ENCODE data around the gene COL23A1. TPM values are rescaled to one million over a fixed set of nuclear protein-coding genes. Genes with fewer than 3 reads are reported as not detected.

Gene COL23A1
- total RNA-seq, 2 experiments from 2014 or later, result 0.63 to 0.68 TPM

DNA sequence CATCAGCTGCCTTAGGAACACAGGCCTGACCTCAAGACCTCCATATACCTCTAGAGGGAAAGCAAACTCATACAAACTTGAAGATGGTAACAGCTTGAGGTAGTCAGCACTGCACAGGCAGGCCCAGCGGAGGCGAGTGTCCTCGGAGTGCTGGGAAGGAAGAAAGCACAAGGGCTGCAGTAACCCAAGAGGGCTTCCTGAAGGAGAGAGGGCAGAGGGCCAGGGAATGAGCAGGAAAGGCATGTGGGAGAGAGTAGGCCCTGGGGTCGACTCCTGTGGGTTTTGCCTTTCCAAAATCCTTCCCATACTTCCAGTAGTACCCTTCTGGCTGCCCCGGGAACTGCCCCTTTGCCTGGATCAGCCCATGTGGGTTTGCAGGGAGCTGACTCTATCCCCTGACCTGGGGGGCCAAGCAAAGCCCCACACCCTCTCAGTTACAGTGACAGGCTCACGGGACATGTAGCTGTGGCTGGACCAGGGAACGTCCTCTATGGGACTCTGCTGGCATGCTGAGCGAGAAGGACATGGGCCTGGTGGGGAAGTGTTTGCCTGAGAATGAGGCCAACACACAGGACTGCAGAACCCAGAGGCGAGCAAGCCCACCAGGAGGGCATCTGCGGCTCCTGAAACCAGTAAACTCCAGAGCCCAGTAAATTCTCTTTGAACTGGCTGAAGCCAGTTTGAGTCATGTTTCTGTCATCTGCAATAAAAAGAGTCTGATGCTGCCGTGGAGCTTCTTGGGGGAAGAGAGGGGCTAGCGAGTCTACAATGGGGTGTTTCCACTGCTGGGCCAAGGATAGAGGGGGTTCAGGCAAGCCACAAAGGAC is 64.1 kb downstream of the COL23A1 start:
- Mint-ChIP-seq H3K27ac (no peak overlapping the region), H3K4me3 (no peak overlapping the region), H3K36me3 (ENCODE audit: low read depth) (no peaks in the 10 kb centered on the region), H3K9me3 (ENCODE audit: insufficient read depth) (no peaks in the 10 kb centered on the region), H3K27me3 (ENCODE audit: low read depth) (no peaks in the 10 kb centered on the region), H3K4me1 (ENCODE audit: low read depth) (no peaks in the 10 kb centered on the region)
- DNase-seq (no peak), ATAC-seq (no peak)
- ChIA-PET CTCF (no interaction called here), POLR2A (no interaction called here)

DNA sequence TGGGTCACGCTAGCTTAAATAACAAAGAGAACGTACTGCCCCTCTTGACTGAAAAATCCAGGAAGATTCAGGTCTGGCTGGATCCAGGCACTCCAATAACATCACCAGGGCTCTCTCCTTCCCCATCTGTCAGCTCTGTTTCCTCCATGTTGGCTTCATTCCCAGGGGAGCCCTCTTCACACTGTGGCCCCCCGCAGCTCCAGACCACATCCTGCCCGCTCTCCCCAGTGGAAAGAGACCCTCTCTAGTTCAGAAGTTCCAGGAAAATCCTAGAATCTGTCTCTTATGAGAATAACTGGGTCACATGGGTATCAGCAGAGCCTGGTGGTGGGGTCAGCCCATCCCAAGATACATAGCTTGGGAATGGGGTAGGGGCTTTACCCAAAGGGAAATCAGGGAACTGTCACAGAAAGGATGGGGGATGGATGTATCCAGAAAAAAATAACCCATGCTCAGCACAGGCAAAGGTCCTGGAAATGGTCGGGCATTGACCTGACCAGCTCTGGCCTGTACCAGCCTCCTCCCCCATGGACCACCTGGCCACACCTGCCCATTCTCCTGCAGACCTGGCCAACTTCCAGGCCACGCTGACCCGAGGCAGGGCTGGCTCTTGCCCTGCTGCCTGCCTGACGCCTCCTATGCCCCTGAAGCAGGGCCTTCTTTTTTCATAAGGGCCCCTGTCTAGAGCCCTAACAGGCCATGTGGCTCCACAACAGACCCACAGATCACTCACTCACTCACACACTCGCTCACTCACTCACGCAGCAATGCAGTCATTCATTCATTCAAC is 65.9 kb downstream of the COL23A1 start:
- ChIA-PET CTCF (interaction anchor here (0.8 kb wide), 1 partner anchor 289 kb away, joined by 4 read pairs; no protein-coding TSS in a partner anchor), POLR2A (no interaction called here)
- Mint-ChIP-seq H3K4me3 (no peak overlapping the region), H3K36me3 (ENCODE audit: low read depth) (no peaks in the 10 kb centered on the region), H3K27ac (no peak overlapping the region), H3K27me3 (ENCODE audit: low read depth) (no peaks in the 10 kb centered on the region), H3K4me1 (ENCODE audit: low read depth) (no peaks in the 10 kb centered on the region), H3K9me3 (ENCODE audit: insufficient read depth) (no peaks in the 10 kb centered on the region)
- DNase-seq (no peak), ATAC-seq (no peak)

DNA sequence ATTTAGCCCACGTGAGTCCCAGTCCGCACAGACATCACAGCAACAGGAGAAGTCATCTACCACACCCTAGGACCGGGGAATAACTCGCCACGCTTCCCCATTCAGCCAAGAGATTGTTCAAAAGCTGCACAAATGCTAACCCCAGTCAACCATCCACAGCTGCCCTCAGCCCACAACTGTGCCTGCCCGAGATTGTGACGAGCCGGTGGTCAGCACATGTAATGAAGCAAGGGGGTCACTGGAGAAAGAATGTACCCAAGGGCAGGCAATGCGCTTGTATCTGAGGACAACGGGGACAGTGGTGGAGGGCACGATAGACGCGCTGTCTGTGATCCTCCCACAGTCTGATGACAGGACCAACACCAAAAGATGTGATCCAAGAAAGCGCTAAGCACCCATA is 67.8 kb downstream of the COL23A1 start:
- no peak overlapping the region for H3K27ac Mint-ChIP-seq
- DNase-seq (no peak), ATAC-seq (no peak)
- H3K9me3 Mint-ChIP-seq (ENCODE audit: insufficient read depth), result no peaks in the 10 kb centered on the region
- H3K27me3 Mint-ChIP-seq (ENCODE audit: low read depth), result no peaks in the 10 kb centered on the region
- no peaks in the 10 kb centered on the region for H3K4me1 Mint-ChIP-seq (ENCODE audit: low read depth)
- ChIA-PET CTCF (no interaction called here), POLR2A (no interaction called here)
- no peaks in the 10 kb centered on the region for H3K36me3 Mint-ChIP-seq (ENCODE audit: low read depth)
- no peak overlapping the region for H3K4me3 Mint-ChIP-seq

DNA sequence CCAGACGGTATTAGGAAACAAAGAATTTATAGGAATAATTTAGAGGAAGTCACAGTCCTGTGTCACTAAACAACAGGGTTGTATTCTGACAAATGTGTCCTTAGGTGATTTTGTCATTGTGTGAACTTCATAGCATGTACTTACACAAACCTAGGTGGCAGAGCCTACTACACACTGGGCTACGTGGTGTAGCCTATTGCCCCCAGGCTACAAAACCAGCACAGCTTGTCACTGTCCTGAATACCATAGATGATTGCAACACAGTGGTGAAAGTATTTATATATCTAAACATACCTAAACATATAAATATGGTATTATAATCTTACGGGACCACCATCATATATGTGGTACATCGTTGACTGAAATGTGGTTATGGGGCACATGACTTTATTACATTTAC is 69.3 kb downstream of the COL23A1 start:
- H3K4me3 Mint-ChIP-seq, result no peak overlapping the region
- no peaks in the 10 kb centered on the region for H3K36me3 Mint-ChIP-seq (ENCODE audit: low read depth)
- H3K27me3 Mint-ChIP-seq (ENCODE audit: low read depth), result peaks cover 2% of the 10 kb centered on the region
- ChIA-PET CTCF (interaction anchor here (0.8 kb wide), 1 partner anchor 8 kb away, joined by 3 read pairs; no protein-coding TSS in a partner anchor), POLR2A (no interaction called here)
- no peak for DNase-seq
- H3K27ac Mint-ChIP-seq, result no peak overlapping the region
- no peak for ATAC-seq
- peaks cover 6% of the 10 kb centered on the region for H3K4me1 Mint-ChIP-seq (ENCODE audit: low read depth)
- no peaks in the 10 kb centered on the region for H3K9me3 Mint-ChIP-seq (ENCODE audit: insufficient read depth)

DNA sequence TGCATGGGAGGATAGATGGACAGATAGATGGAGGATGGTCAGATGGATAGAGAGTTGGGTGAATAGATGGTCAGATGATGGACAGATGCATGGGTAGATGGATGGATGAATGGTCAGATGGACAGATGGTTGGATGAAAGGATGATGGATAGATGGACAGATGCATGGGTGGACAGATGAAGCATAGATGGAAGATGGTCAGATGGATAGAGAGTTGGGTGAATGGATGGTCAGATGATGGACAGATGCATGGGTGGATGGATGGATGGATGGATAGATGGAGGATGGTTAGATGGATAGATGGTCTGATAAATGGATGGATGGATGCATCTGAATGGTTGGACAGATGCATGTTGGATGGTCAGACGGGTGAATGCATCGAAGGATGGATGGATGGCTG is 70.4 kb downstream of the COL23A1 start:
- peaks cover 2% of the 10 kb centered on the region for H3K27me3 Mint-ChIP-seq (ENCODE audit: low read depth)
- H3K9me3 Mint-ChIP-seq (ENCODE audit: insufficient read depth), result no peaks in the 10 kb centered on the region
- H3K27ac Mint-ChIP-seq, result no peak overlapping the region
- H3K4me1 Mint-ChIP-seq (ENCODE audit: low read depth), result peaks cover 6% of the 10 kb centered on the region
- no peak for ATAC-seq
- no peak for DNase-seq
- no peak overlapping the region for H3K4me3 Mint-ChIP-seq
- H3K36me3 Mint-ChIP-seq (ENCODE audit: low read depth), result no peaks in the 10 kb centered on the region
- CTCF ChIA-PET, result no interaction called here
- POLR2A ChIA-PET, result no interaction called here

DNA sequence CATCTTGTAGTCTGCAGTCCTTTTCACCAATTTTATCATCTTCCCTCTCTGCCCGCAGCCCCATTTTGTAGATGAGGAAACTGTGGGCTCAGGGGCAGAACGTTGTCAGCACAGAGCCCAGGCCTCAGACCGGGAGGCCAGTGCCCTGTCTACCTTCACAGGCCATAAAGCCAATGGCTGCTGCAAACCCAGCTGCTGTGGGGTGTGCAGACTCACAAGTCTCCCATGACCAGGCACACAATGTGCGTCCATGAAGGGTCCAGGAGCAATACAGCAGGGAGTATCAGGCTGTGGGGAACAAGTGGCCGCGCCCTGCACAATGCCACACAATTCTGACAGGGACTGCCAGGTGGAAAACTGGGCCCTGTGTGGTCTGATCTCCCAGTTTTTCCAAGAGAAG is 71.0 kb downstream of the COL23A1 start:
- no peak for DNase-seq
- Mint-ChIP-seq H3K4me1 (ENCODE audit: low read depth) (peaks cover 6% of the 10 kb centered on the region), H3K27ac (no peak overlapping the region), H3K4me3 (no peak overlapping the region), H3K9me3 (ENCODE audit: insufficient read depth) (no peaks in the 10 kb centered on the region), H3K36me3 (ENCODE audit: low read depth) (no peaks in the 10 kb centered on the region), H3K27me3 (ENCODE audit: low read depth) (peaks cover 2% of the 10 kb centered on the region)
- ChIA-PET CTCF (no interaction called here), POLR2A (no interaction called here)
- ATAC-seq, result no peak

DNA sequence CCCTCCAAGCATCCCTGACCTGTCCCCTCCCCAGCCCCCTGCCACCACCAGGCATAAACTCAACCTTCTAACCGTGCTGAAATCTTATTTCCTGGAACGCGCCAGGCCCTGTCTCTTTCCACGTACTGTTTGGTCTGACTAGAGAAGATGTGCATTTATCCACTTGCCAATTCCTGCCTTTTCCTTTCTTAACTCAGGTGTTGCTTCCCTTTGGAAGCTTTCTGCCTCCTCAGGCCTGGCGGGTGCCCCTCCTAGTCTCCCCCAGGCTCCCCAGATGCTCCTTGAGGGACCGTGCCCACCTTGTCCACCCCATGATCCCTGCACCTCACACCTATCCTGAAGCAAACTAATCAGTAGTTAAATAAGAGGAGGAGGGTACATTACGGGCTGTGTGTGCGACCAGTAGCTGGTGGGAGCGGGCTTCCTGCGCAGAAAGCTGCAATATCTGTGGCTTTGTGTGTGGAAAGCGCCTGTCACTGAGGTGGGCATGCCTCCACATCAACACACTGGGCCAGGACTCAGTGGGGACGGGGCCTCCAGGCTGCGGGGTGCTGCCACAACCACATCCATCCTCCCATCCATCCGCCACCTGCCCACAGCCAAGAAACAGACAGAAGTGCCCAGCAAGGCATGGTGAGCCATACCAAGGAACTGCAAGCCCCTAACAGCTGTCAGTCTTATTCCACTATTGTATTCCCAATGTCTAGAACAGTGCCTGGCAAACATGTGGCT is 73.5 kb downstream of the COL23A1 start:
- Mint-ChIP-seq H3K4me1 (ENCODE audit: low read depth) (peaks cover 6% of the 10 kb centered on the region), H3K4me3 (no peak overlapping the region), H3K27ac (no peak overlapping the region), H3K27me3 (ENCODE audit: low read depth) (peaks cover 2% of the 10 kb centered on the region), H3K36me3 (ENCODE audit: low read depth) (no peaks in the 10 kb centered on the region), H3K9me3 (ENCODE audit: insufficient read depth) (no peaks in the 10 kb centered on the region)
- DNase-seq, result no peak
- CTCF ChIA-PET, result no interaction called here
- ATAC-seq, result no peak
- POLR2A ChIA-PET, result no interaction called here

DNA sequence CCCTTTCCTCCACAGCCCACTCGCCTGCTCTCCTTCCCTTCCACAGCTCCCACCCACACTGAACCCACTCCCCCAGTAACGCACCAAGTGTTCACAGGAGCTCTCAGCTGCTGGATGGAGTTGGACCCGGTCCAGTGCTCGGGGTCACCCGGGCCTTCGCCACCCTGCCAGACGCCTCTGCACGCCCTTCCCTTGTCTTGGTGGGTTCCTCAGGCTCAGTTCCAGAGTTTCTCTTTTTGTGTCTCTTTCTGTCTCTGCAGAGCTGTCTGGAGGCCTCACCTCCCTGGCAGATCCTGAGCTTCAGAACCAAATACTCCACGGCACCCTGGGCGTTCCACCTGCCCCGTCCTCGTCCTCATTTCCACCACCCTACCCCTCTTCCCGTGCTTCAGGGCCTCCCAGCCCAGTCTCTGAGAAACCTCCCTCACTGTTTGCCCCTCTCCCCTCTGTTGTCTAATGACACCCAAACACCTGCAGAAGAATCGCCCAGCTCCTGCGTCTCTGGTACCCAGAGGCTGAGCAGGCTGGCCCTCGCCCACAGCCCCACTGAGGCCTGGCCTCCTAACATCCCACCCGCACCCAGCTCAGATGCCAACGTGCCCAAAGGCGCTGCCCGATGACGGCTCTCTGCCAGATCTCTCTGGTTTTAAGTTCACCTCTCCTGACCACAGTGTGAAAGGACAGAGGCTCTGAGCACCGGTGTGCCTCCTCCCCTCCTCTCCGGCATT is 74.3 kb downstream of the COL23A1 start:
- no peak for ATAC-seq
- CTCF ChIA-PET, result no interaction called here
- no peaks in the 10 kb centered on the region for H3K9me3 Mint-ChIP-seq (ENCODE audit: insufficient read depth)

DNA sequence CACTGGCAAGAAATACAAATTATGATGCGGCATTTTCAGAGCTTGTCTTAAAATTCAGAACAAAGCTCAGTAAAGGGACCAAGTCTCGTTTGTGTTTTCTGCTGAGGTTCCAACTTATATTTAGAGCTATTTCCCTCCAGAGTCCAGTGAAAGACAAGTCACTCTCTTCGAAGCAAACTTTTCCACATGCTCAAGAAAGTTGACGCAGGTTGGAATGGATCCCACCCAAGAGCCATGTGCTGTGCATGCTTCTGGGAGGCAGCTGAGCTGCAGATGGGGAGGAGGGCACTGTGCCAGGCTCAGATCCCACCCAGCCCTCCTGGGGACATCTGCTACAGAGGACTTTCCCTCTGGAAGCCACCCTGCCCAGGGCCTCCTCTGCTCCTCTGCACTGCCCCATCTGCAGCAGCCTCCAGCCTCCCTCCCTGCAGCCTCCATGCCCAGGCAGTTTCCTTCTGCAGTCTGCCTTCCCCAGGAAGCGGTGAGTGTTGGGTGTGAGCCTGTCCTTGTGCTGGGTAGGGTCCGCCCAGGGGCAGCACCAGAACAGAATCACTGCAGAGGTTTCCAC is 75.3 kb downstream of the COL23A1 start:
- no peaks in the 10 kb centered on the region for H3K9me3 Mint-ChIP-seq (ENCODE audit: insufficient read depth)
- peaks cover 6% of the 10 kb centered on the region for H3K4me1 Mint-ChIP-seq (ENCODE audit: low read depth)
- peaks cover 2% of the 10 kb centered on the region for H3K27me3 Mint-ChIP-seq (ENCODE audit: low read depth)
- no peak for ATAC-seq
- H3K36me3 Mint-ChIP-seq (ENCODE audit: low read depth), result no peaks in the 10 kb centered on the region
- ChIA-PET CTCF (no interaction called here), POLR2A (no interaction called here)
- no peak overlapping the region for H3K27ac Mint-ChIP-seq
- H3K4me3 Mint-ChIP-seq, result no peak overlapping the region
- no peak for DNase-seq

More for the DNA sequence above, 74.3 kb downstream of the COL23A1 start:
- H3K27me3 Mint-ChIP-seq (ENCODE audit: low read depth), result peaks cover 2% of the 10 kb centered on the region
- no peaks in the 10 kb centered on the region for H3K36me3 Mint-ChIP-seq (ENCODE audit: low read depth)
- peaks cover 6% of the 10 kb centered on the region for H3K4me1 Mint-ChIP-seq (ENCODE audit: low read depth)
- POLR2A ChIA-PET, result no interaction called here
- no peak overlapping the region for H3K27ac Mint-ChIP-seq
- H3K4me3 Mint-ChIP-seq, result no peak overlapping the region
- DNase-seq, result no peak

DNA sequence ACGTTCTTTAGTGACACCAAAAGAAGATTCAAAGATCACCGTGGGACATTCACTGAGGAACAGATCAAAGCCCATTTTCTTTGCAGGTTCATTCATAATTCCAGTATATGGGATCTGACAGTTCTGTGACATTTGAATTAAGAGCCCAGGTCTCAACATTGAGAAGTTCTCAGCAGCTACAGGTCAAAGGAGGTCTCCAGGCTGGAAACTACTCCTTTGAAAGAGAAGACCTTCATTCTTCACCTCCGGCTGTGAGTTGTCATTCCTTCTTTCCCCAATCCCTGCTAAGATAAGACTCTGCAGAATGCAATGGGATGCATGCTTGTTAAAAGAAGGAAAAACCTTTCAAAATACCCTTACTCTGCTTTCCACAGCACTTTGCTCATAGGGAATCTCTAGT is 79.0 kb downstream of the COL23A1 start:
- H3K4me3 Mint-ChIP-seq, result no peak overlapping the region
- no peaks in the 10 kb centered on the region for H3K9me3 Mint-ChIP-seq (ENCODE audit: insufficient read depth)
- ATAC-seq (no peak), DNase-seq (no peak)
- no peak overlapping the region for H3K27ac Mint-ChIP-seq
- H3K4me1 Mint-ChIP-seq (ENCODE audit: low read depth), result no peaks in the 10 kb centered on the region
- ChIA-PET CTCF (no interaction called here), POLR2A (no interaction called here)
- H3K27me3 Mint-ChIP-seq (ENCODE audit: low read depth), result peaks cover 2% of the 10 kb centered on the region
- H3K36me3 Mint-ChIP-seq (ENCODE audit: low read depth), result no peaks in the 10 kb centered on the region

DNA sequence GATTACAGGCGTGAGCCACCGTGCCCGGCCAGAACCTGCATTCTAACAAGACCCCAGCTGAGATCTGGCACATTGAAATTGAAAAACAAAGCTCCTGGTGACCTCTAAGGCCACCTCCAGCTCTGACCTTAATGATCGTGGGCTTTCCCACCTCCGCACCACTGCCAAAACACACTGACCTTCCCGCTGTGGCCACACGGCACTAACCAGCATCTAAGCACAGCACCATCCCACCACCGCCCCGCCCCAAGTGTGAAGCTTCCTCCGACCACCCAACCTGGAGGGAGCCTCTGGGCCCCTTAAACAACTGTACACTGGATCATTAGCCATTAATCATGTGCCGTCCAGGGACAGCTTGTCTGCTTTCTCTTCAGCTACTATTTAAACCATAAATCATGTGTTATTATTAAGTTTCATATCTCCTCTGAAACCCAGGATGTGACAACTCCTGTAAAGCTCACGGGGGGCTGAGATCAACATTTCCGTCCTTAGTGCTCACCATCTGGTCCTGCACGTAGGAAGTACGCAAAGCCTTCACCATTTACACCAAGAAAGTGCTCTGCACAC is 80.6 kb downstream of the COL23A1 start:
- Mint-ChIP-seq H3K9me3 (ENCODE audit: insufficient read depth) (no peaks in the 10 kb centered on the region), H3K27ac (no peak overlapping the region), H3K36me3 (ENCODE audit: low read depth) (no peaks in the 10 kb centered on the region), H3K27me3 (ENCODE audit: low read depth) (peaks cover 2% of the 10 kb centered on the region), H3K4me1 (ENCODE audit: low read depth) (no peaks in the 10 kb centered on the region), H3K4me3 (no peak overlapping the region)
- ChIA-PET POLR2A (no interaction called here), CTCF (no interaction called here)
- DNase-seq, result no peak
- ATAC-seq, result no peak

Data from activated CD8-positive, alpha-beta T cell treated with anti-CD3 and anti-CD28 coated beads, Interleukin-2, amount 10 ng/mL, durations not matched to agents 7 days and 5 days (primary cell).